GM19438 (cell line): ENCODE data around the gene EXD3.
"Not testable (repeated sequence)": the region's sequence is repeated elsewhere in the genome, so short reads cannot be mapped to it uniquely, and the experiment has no call there.

Experiments used
- ATAC-seq: cut with Tn5 transposase; IDR thresholded peaks from one replicate; pipeline ENCODE4 v1.9.1; 2021; ENCODE audit warnings: low read depth; ENCODE audit not compliant: unreplicated experiment

Gene EXD3

DNA sequence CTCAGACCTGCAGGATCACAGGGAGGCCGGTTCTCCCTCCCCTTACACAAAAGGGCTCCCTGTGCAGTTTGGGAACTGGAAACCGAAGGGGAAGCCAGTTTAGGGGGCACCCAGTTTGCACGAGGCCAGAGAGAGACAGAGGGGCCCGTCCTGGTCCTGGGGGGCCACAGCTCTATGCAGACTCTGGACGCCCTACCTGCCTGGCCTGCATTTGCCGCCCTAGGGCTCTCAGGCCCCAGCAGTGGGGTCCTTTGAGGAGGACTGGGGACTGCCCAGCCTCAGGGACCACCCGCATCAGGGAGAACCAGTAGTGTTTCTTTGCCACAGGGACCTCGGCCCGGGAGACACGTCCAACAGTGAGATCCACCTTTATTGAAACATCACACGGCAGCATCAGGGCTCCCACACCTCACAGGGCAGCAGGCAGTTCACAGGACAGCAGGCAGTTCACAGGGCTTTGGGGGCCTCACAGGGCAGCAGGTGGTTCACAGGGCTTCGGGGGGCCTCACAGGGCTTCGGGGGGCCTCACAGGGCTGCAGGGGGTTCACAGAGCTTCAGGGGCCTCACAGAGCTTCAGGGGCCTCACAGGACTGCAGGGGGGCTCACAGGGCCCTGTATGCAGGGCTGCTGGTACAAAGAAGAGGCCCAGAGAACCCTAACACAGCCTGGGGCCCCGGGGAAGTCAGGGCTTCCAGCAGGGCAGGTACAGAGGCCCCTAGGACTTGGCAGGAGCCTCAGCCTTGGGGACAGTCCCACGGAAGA is 36.8 kb upstream of the EXD3 start:
- no peak for ATAC-seq

DNA sequence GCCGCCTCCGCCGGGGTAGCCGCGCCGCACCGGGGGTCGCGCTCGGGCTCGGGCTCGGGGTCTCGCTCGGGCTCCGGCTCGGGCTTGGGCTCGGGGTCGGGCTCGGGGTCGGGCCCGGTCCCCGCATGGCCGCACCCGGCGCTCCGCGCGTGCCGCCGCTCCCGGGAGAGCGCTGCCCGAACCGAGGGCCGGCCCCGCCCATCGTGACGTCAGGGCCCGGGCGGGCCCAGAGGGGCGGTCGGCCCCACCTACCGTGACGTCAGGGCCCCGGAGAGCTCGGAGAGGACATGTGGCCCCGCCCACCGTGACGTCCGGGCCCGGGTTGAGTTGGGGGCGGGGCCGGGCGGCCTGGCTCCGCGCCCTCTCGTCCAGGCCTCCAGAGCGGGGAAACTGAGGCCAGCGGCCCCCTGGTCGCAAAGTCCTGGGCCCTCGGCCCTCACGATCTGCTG is 36.2 kb upstream of the EXD3 start, which contains the start of gene NSMF:
Gene NSMF, minus strand, starts transcription at position 183 of the 449 bp plus-strand sequence. CDS start 232 bp downstream, outside the sequence.
- peak; percentile 46 for ATAC-seq

GRCh38 chr9:137458194-137459151 is 35.5 kb upstream of the EXD3 start:
- ATAC-seq, result no peak

GRCh38 chr9:137457406-137458193 is 34.6 kb upstream of the EXD3 start:
- ATAC-seq, result no peak

- no peak for ATAC-seq
Observed at GRCh38 chr9:137456864-137457405, 34.0 kb upstream of the EXD3 start.

DNA sequence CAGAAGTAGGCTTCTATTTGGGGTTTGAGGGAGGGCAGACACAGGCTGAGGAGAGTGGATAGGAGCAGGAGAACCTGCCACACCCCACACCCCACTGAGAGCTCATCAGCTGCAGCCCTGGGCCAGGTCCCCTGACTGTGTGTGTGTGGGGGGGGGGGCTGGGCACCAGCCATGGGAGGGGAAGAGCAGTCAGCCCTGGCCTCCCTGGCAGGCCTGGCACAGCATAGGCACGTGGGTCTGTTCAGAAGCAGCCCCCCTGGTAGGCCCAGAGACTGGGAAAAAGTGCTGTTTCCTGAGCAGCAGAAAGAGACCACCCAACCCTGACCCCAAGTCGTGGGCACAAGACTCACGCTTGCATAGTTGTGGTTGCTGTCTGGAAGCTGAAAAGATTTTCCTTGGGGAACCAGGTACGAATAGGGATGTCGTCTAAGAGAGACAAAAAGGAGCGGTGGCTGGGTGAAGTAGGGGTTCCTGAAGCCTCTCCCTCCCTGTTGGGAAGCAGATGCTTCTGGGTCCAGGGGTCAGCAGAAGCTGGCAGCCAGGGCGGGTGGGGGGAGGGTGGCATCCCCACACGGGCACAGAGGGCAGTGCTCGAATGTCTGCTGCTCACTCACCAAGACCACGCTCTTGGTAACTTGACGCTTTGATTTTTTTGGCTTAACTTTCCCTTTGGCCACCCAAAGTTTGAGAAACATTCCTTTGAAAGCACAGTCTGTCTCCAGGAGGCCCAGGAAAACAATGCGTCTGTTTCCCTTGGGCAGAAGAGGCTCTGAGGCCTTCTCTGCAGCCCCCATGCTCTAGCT is 33.3 kb upstream of the EXD3 start:
- no peak for ATAC-seq

DNA sequence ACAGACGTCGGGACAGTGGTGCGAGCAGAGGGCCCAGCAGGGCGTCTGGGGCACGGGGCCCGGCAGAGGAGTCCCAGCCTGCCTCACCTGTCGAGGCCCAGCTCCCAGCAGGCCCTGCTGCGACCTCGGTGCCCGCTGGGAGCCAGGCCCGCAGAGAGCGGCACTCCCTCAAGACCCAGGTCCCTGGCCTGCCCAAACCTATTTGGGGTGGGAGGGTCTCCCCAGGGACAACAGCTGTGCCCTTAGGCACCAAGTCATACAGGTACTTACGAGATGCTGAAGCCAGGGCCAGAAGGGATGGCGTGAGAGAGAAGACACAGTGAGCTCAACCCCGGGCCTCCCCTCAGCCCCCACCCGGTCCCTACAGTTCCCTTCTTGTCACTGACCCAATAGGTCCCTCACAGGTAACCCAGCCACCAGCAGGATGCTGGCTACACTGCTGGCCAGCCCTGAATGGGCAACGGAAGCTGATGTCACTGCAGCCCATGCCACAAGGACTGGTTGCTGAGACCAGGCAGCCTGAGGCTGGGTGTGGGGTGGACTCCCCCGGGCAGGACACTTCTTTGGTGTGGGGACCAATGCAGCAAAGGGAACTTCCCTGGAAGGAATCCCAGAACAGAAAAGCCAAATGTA is 32.5 kb upstream of the EXD3 start:
- no peak for ATAC-seq

DNA sequence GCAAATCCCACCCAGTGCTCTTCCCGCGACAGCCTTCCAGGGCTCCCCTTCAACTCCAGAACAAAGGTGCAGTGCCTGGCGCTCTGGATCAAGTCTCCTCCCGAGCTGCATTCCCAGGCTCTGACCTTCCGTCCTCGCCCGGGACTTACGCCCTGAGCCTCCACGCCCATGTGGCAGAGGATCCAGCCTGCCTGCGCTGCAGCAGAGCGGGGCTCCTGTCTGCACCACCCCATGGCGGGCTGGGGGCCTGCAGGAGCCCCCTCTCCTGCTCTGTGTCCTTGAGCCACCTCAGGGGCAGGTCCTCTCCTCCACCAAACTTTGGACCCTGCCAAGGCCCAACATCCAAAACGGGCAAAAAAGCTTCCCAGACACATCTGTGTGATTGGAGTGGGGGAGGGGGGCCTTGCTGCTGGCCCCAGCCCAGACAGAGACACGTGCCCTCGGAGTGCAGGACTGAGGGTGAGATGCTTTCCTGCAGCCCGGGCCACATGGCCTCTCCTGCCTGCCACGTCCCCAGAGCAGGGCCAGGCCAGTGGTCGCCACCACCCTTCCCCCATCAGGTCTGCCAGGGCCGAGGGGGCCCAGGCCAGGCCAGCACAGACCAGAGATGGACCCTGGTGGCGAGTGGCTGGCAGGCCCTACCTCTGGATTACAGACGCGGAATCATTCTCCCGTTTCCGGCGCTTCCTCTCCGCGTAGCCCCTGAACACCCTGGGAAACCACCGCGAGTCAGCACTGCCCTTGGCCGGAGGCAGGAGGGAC is 31.8 kb upstream of the EXD3 start:
- ATAC-seq, result no peak

GRCh38 chr9:137454145-137454596 is 31.2 kb upstream of the EXD3 start:
- no peak for ATAC-seq

DNA sequence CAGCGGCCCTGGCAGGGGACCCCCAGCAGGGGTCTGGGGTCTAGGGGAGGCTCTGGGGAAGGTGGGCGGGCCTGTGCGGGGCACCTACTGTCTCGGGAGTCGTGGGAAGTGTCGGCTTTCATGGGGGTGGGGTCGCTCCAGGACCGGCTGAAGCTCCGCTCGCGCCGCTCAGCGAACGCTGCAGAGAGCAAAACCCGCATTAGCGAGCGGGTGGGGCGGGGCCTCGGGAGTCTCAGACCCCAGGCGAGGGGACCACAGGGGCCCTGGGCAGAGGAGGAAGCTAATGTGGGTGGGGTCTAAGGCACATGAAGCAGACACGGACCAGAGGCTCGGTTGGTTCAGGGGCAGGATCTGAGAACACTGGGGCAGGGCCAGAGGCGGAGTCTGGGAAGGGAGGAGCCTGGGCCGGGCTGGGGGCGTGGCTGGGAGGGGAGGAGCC is 30.7 kb upstream of the EXD3 start:
- ATAC-seq, result no peak

DNA sequence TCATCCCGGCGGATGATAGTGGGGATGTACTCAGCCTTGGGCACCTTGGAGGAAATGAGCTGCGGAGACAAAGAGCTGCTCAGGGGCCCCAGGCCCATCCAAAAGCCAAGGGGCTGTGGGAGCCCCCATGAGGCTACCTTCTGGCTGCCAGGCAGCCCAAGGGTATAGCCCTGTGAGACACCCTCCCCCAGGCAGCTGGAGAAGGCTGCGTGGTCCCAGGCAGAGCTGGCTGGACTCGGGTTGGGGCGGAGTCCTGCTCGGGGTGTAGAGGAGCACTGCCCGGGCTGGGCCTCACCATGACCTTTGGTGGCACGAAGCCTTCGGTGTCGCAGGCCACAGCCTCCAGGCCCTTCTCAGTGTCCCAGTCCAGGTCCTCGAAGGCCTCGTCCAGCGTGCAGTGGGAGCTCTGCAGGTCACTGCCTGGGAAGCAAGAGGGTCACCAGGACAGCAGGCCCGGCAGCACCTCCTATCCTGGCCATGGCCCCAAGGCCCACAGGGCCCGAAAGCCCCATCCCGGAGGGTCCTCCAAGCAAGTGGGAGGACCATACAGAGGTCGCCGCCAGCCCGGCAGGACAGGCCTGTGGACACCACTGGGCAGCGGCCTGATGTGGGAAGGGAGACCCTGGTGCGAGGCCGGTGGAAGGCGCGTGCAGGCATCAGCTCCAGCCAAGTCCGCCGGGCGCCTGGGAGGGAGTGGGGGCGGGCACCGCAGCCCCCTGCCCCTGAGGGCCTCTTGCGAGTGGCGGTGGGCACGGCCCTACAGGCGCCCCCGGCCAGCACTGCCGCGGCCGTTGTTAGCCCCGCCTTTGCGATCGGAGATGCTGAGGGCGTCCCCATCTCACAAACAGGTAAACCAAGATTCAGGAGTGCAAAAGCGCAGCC is 30.0 kb upstream of the EXD3 start:
- ATAC-seq, result no peak

GRCh38 chr9:137452006-137452760 is 29.2 kb upstream of the EXD3 start:
- no peak for ATAC-seq

DNA sequence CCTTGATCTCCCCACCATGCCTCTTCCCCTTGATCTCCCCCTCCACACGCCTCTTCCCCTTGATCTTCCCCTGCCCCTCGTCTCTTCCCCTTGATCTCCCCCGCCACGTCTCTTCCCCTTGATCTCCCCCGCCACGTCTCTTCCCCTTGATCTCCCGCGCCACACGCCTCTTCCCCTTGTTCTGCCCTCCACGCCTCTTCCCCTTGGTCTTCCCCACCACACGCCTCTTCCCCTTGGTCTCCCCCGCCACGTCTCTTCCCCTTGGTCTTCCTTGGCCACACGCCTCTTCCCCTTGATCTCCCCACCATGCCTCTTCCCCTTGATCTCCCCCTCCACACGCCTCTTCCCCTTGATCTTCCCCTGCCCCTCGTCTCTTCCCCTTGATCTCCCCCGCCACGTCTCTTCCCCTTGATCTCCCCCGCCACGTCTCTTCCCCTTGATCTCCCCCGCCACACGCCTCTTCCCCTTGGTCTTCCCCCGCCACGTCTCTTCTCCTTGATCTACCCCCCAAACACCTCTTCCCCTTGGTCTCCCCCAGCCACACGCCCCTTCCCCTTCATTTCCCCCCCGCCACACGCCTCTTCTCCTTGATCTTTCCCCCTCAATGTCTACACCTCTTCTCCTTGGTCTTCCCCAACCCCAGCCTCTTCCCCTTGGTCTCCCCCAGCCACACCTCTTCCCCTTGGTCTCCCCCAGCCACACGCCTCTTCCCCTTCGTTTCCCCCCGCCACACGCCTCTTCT is 28.5 kb upstream of the EXD3 start:
- not testable (repeated sequence) for ATAC-seq

GRCh38 chr9:137450539-137451222 is 27.7 kb upstream of the EXD3 start:
- not testable (repeated sequence) for ATAC-seq

DNA sequence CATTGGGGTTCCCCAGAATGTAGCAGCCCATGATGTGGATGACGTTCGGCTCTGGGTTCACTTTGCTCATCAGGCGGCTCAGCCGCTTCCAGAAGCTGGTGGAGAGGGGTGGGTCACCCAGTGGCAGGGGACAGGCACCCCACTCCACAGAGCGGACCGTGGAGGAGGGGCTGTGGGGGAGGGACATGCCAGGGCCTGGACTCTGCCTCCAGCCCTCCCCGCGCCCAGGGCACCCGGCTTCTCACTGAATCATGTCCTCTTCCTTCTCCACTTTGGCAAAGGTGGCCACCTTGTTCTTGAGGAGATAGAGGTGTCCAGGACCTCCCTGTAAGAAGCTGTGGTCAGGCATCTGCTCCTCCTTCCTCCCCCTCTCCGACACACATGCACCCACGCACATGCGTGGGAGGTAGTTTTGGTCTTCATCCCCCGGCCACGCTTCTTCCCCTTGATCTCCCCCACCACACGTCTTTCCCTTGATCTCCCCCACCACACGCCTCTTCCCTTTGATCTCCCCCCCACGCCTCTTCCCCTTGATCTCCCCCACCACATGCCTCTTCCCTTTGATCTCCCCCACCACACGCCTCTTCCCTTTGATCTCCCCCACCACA is 27.1 kb upstream of the EXD3 start:
- no peak for ATAC-seq
